GM12878 (cell line): ENCODE data around the gene SIN3B. TPM values are rescaled to one million over a fixed set of nuclear protein-coding genes. Genes with fewer than 3 reads are reported as not detected.

Experiments
- ATAC-seq: fragments of 200-7000 bp; cut with Tn5 transposase; 3 replicates; pipeline ENCODE4 v1.9.1; 2020; ENCODE audit warnings: mild to moderate bottlenecking, moderate library complexity
- BruUV-seq: library from RNA; stranded (reverse); fragments of 400-500 nt; replicated peaks from 2 replicates; lab custom pipeline; 2021; lab: Mats Ljungman, UMichigan
- CTCF ChIA-PET: fragments of 300-600 bp; sonication (Branson Sonifier 250); formaldehyde crosslinking; extraction: SDS; loops from one replicate; lab custom pipeline; 2021; ENCODE audit warnings: inconsistent platforms; lab: Yijun Ruan, JAX
- POLR2A ChIA-PET: fragments of 350-600 bp; formaldehyde crosslinking; extraction: SDS; loops from one replicate; lab custom pipeline; 2021; ENCODE audit warnings: inconsistent platforms; lab: Charles Lee
- RAD21 ChIA-PET: fragments of 300-600 bp; sonication (Branson Sonifier 250); formaldehyde crosslinking; loops from one replicate; lab custom pipeline; 2023; ENCODE audit warnings: antibody characterized with exemption; ENCODE audit not compliant: unreplicated experiment; lab: Charles Lee
- SMC1A ChIA-PET: fragments of 300-600 bp; sonication (Branson Sonifier 250); formaldehyde crosslinking; loops from one replicate; lab custom pipeline; 2023; ENCODE audit not compliant: unreplicated experiment, uncharacterized antibody; lab: Charles Lee
- DNase-seq: peaks from one replicate; pipeline ENCODE4 v3.0.0-alpha.2; 2011; ENCODE audit warnings: low read depth, low spot score
- FAIRE-seq: peaks from 3 replicates; lab custom pipeline; 2011; peaks lifted over from hg19 to GRCh38; lab: Jason Lieb, UNC
- H2AFZ ChIP-seq: 2 replicates; pipeline ENCODE4 v1.6.0; 2011; ENCODE audit warnings: low read depth, low read length, control low read depth; ENCODE audit not compliant: control insufficient read depth
- H3K27ac ChIP-seq: 2 replicates; pipeline ENCODE4 v1.5.1; 2011; ENCODE audit warnings: control low read depth; ENCODE audit not compliant: control insufficient read depth, insufficient read depth
- H3K27me3 ChIP-seq, 2 experiments: replicated peaks in 1 of 2; 2 replicates each; pipeline versions ENCODE4 v1.6.0 to v1.6.1; 2011; ENCODE audit warnings: low read length in 1 of 2; ENCODE audit not compliant: control insufficient read depth in 2 of 2, insufficient read depth in 2 of 2
- H3K36me3 ChIP-seq, 2 experiments: 2 replicates each; pipeline ENCODE4 v1.5.1; 2011; ENCODE audit warnings: low read length in 1 of 2; ENCODE audit not compliant: control insufficient read depth in 2 of 2, insufficient read depth in 2 of 2
- H3K4me1 ChIP-seq: 2 replicates; pipeline ENCODE4 v1.6.1; 2011; ENCODE audit warnings: mild to moderate bottlenecking, low read length, moderate library complexity, mixed read lengths; ENCODE audit not compliant: control insufficient read depth, insufficient read depth
- H3K4me2 ChIP-seq: 2 replicates; pipeline ENCODE4 v1.6.0; 2011; ENCODE audit warnings: control low read depth; ENCODE audit not compliant: control insufficient read depth, insufficient read depth
- H3K4me3 ChIP-seq: fragments of 200-600 bp; sonication (generic); 2 replicates; pipeline ENCODE4 v1.5.1; 2016
- H3K79me2 ChIP-seq: 2 replicates; pipeline ENCODE4 v1.6.0; 2011; ENCODE audit warnings: low read length; ENCODE audit not compliant: control insufficient read depth, insufficient read depth
- H3K9ac ChIP-seq: 2 replicates; pipeline ENCODE4 v1.8.0; 2011; ENCODE audit warnings: low read length, control low read depth, mixed read lengths; ENCODE audit not compliant: control insufficient read depth, insufficient read depth
- H3K9me3 ChIP-seq: replicated peaks from 3 replicates; pipeline ENCODE4 v1.5.1; 2011; ENCODE audit warnings: mild to moderate bottlenecking, low read length; ENCODE audit not compliant: control insufficient read depth, insufficient read depth
- H4K20me1 ChIP-seq: 2 replicates; pipeline ENCODE4 v1.6.0; 2011; ENCODE audit not compliant: control insufficient read depth, insufficient read depth
- ASH2L ChIP-seq: fragments of 300-600, 200-600 bp; sonication (generic); IDR thresholded peaks from 2 replicates; pipeline ENCODE4 v1.6.1; 2017; ENCODE audit warnings: low read depth, mild to moderate bottlenecking, borderline replicate concordance
- CEBPB ChIP-seq, 2 experiments: fragments of 150-350 bp in 1 of 2; IDR thresholded peaks; 2 replicates each; pipeline ENCODE4 v1.6.1; 2012 to 2014; ENCODE audit warnings: low read depth in 2 of 2, low read length in 2 of 2, borderline replicate concordance in 1 of 2, inconsistent platforms in 1 of 2
- NR2C1 ChIP-seq: fragments of 450-650 bp; IDR thresholded peaks from 2 replicates; pipeline ENCODE4 v1.6.1; 2017; ENCODE audit warnings: antibody characterized with exemption, mild to moderate bottlenecking, moderate library complexity
- POLR2AphosphoS5 ChIP-seq: IDR thresholded peaks from 2 replicates; pipeline ENCODE4 v1.6.1; 2011; ENCODE audit warnings: mild to moderate bottlenecking, low read length, inconsistent platforms
- SIX5 ChIP-seq: IDR thresholded peaks from 2 replicates; pipeline ENCODE4 v1.6.1; 2011; ENCODE audit warnings: mild to moderate bottlenecking, low read depth, low read length, moderate library complexity; ENCODE audit not compliant: severe bottlenecking
- STAT1 ChIP-seq: fragments of 450-650 bp; conservative IDR thresholded peaks from 2 replicates; pipeline ENCODE4 v1.6.1; 2014; ENCODE audit warnings: antibody characterized with exemption, mild to moderate bottlenecking
- YBX1 ChIP-seq: fragments of 450-650 bp; IDR thresholded peaks from 2 replicates; pipeline ENCODE4 v1.6.1; 2016; ENCODE audit warnings: antibody characterized with exemption
- WGBS: methylation state at CpG from one replicate; pipeline ENCODE4 v1.1.6; 2016; ENCODE audit warnings: low lambda C conversion rate; ENCODE audit not compliant: insufficient replicate concordance, insufficient coverage; ENCODE audit errors: missing lambda C conversion rate; 5-methylcytosine and 5-hydroxymethylcytosine counted together
- in situ Hi-C: fragments of 300-500 bp; cut with MboI; formaldehyde crosslinking; loops from 9 replicates; pipeline ENCODE4 v1.14.3; 2018; ENCODE audit warnings: mixed read lengths
- intact Hi-C: fragments of 100-400 bp; cut with micrococcal nuclease; formaldehyde crosslinking; loops from one replicate; pipeline ENCODE4 v1.14.2; 2022; ENCODE audit not compliant: unreplicated experiment
- polyA plus RNA-seq, 11 experiments: library from polyadenylated mRNA; depleted of rRNA in 4 of 11; unstranded in 6 of 11; stranded (reverse) in 5 of 11; fragments of >200 nt; fragmentation: Nextera tagmentation in 4 of 11; fragmentation: Illumina TruSeq in 1 of 11; extraction: Ambion mirVana in 4 of 11; extraction: Trizol in 1 of 11; gene quantifications; 1 replicate in 1 of 11; 2 replicates in 10 of 11; pipeline versions ENCODE4 v1.2.1 to v1.2.3, GENCODE V29; 2011 to 2016; ENCODE audit warnings: inconsistent platforms in 2 of 11, missing spikeins in 2 of 11, low read depth in 1 of 11
- total RNA-seq, 4 experiments: library from RNA; depleted of rRNA in 3 of 4; stranded (reverse); fragments of >200 nt in 3 of 4; fragmentation: Illumina TruSeq in 1 of 4; extraction: Trizol in 1 of 4; gene quantifications; 2 replicates each; pipeline versions ENCODE4 v1.2.1 to v1.2.3, GENCODE V29; 2013 to 2021

SIN3B gene
- total and polyA plus RNA-seq, 10 of the 15 experiments (the other 5 are each of a cell fraction or from before 2014, with no cell fraction given) = 0.68 to 34.5 (median 15.8) TPM

- FAIRE-seq = no peak
- Histone ChIP-seq H2AFZ (no peak overlapping the region), H3K79me2 (no peaks in the 10 kb centered on the region), H3K4me3 (no peak overlapping the region), H3K4me2 (no peak overlapping the region), H3K27ac (no peak overlapping the region), H3K4me1 (no peaks in the 10 kb centered on the region), H4K20me1 (no peaks in the 10 kb centered on the region), H3K27me3 (no peaks in the 10 kb centered on the region)
- in situ Hi-C loops (no loop called here), intact Hi-C loops (no loop called here)
- no peak for DNase-seq
- ChIA-PET CTCF (interaction anchor here (1.0 kb wide), 1 partner anchor 11 kb away, joined by 4 read pairs; no protein-coding TSS in a partner anchor), RAD21 (no interaction called here), POLR2A (no interaction called here)
- ATAC-seq = no peak
- WGBS = 0% methylated on average over 1 of the region's 1 CpG
- TF ChIP-seq SIX5 = no peak
- TF ChIP-seq CEBPB (IDR thresholded peaks at IDR 0.05; ENCODE audit: borderline replicate concordance in 1 of 2, low read depth in 2 of 2, low read length in 2 of 2) = no peak
- TF ChIP-seq, all 136 proteins: peak for 0
- Histone ChIP-seq H3K9ac (no peak overlapping the region), H3K36me3 (no peaks in the 10 kb centered on the region), H3K9me3 (peaks cover 3% of the 10 kb centered on the region)
- SMC1A ChIA-PET = no interaction called here
- BruUV-seq = no TSS peak
These were observed 39.1 kb upstream of the SIN3B start for GRCh38 chr19:16790051-16790450.

- H3K4me2 ChIP-seq = no peak overlapping the region
- ChIA-PET RAD21 (no interaction called here), POLR2A (no interaction called here), CTCF (no interaction called here), SMC1A (no interaction called here)
- no TSS peak for BruUV-seq
- DNase-seq (no peak), ATAC-seq (no peak), FAIRE-seq (no peak)
- in situ Hi-C loops = no loop called here
- no peaks in the 10 kb centered on the region for H3K27me3 ChIP-seq
- H2AFZ ChIP-seq = no peak overlapping the region
- H4K20me1 ChIP-seq = no peaks in the 10 kb centered on the region
- no peaks in the 10 kb centered on the region for H3K4me1 ChIP-seq
- no peak overlapping the region for H3K27ac ChIP-seq
- 24% methylated on average over 10 of the region's 10 CpGs for WGBS
- H3K9ac ChIP-seq = no peak overlapping the region
- no peak for TF ChIP-seq YBX1
- TF ChIP-seq STAT1 = no peak
- no peak for TF ChIP-seq POLR2AphosphoS5
- TF ChIP-seq NR2C1 = no peak
- TF ChIP-seq ASH2L = no peak
- peaks cover 5% of the 10 kb centered on the region for H3K9me3 ChIP-seq
- intact Hi-C loops = no loop called here
- H3K36me3 ChIP-seq = no peaks in the 10 kb centered on the region
- H3K79me2 ChIP-seq = no peaks in the 10 kb centered on the region
- no peak overlapping the region for H3K4me3 ChIP-seq
These were observed 37.3 kb upstream of the SIN3B start for GRCh38 chr19:16791942-16792341.
